NCI-H1436 treated with DMSO at 0.1 percent for 48 hours (cell line): ENCODE results near the gene TMTC4.

Experiments used
- DNase-seq: peaks from one replicate; lab custom pipeline; 2025; lab: John Stamatoyannopoulos, UW

The TMTC4 gene

DNA sequence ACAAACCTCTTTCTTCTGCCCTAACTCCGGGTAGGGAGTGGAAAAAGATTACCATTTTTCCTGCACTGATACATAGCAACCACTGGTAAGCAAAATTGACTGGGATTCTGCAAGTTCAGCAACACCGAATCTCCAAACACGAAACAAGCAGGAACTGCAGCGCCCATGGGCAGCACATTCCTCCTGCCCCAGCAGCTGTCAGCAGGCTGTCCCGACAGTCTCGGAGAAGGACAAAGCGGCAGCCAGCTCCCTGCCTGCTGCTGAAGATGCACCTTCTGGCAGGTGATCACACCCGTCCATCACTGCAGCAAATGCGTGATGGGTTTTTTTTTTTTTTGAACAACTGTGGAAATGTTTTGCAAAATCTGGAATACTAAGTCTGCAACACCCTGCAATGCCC lies 6.7 kb downstream of the TMTC4 start:
- no peak for DNase-seq

DNA sequence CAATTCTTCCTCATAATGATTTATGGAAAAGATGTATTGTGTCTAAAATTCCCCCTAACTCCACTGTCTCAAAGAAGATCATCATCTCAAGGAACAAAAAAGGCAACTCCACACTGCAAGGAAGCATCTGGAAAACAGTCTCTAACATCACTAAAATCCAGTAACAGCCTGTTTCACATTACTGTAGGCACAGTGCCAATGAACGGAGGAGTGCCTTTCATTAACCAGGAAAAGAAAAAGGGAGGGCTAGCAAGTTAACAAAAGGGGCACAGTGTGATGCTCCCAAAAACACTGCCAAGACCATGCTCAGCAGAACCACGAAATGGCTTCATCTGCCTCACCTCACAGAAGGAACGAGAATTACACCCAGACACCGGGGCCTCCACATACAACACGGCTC lies 8.5 kb downstream of the TMTC4 start:
- DNase-seq = no peak

DNA sequence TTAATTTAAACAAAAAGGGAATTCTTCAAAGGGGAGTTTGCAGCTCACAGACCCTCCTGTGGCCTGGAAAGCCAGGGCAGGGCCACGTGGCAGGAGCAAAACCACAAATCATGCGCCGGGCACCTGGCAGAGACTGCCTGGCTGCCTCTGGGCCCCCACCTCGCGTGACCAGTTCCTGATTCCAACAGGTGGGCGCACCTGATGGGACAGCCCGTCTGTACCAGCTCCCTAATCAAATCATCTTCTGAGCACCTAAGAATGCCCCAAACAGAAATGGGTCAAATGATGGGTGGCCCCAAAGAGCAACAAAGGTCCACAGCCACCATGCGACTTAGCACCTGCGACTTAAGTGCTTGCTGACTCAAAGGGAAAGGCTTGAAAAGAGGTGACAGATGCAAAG lies 9.2 kb downstream of the TMTC4 start:
- no peak for DNase-seq

DNA sequence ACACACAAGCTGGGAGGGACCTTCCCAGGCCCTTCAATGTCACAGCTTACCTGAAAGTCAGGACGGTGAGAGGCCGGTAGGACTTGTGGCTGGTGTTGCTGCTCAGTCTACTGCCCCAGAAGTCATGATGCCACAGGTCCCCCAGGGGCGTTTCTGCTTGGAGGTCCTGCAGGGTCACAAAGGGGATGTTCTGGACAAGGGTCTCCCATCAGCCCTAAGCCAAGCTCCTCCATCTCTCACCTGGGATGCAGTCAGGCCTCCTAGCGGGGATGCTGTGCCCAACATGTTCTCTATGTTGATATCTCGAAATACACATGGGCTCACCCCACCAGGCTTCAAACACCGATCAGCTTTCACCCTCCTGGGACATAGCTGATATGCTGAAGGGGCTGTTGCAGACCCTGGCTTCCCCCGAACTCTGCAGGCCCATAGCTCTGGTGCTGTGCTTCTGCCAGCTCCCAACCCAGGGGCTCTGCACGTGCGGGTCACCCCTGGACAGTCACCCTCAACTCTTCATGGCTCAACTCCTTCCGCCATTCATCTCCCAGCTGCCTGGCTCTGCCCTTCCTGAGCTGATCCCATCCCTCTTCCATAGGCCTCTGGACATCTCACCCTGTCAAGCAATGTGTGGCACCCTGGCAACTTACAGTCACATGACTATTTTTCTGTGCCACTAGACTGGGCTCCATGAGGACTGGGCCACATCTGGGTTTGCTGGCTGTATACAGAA lies 10.3 kb downstream of the TMTC4 start:
- DNase-seq = no peak

DNA sequence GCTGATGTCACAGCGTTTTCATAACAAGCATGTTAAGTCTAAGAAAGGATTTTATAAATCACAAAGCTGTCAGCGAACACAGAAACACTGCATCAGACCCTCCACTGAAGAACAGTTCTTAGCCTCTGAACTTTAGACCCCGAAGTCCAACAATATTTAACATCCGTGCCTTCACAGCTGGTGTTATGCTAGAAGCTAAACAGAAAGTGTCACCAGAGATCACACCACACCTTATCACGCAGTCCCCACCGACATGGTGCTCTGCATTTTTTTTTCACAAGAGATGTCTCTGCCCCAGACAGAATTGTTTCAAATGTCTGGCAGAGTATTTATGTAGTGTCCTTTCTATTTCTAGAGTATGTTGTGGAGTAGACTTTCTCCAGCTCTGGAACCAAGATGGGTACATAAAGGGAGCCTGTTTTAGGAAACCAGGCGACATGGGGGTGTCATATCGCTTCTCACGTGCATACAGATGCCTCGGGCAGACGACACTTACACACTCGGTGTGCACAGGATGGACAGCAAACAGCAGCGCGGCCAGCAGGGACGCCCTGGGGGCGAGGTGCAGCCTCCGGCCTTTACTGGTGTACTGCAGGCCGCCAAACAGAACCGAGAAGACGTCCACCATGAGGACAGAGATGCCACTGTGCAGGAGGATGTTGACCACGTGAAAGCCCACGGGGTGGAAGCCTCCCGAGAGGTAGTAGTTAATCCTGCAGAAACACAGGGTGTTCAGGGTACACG lies 12.0 kb downstream of the TMTC4 start:
- DNase-seq = no peak

DNA sequence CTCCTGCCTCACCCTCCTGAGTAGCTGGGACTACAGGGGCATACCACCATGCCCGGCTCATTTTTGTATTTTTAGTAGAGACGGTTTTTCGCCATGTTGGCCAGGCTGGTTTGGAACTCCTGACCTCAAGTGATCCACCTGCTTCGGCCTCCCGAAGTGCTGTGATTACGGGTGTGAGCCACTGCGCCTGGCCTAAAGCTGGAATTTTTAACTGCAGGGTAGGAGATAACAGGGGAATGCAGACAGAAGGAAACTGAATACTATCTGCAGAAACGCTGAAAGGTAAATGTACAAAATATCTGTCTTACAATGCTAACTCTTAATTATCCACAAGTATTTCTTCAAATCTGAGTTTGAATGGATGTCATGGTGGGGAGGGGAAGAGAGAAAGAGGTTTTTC lies 13.8 kb downstream of the TMTC4 start:
- no peak for DNase-seq

DNA sequence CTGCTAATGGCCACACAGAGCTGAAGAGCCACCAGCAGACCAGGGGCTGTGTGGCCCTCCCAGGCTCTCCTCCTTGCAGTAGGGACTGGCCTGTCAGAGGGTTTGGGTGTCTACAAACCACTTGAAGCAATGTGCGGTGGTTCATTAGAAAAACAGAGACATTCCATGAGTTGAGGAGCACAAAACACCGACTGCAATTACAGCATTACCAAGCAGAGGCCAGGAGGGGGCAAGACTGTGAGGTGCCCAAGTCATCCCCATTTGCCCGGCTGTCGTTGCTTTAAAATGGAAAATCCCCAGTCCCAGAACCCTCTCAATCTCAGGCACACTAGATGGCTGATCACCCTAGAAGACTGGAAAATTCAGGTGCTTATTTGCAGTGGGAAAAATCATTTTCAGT lies 15.0 kb downstream of the TMTC4 start:
- no peak for DNase-seq

DNA sequence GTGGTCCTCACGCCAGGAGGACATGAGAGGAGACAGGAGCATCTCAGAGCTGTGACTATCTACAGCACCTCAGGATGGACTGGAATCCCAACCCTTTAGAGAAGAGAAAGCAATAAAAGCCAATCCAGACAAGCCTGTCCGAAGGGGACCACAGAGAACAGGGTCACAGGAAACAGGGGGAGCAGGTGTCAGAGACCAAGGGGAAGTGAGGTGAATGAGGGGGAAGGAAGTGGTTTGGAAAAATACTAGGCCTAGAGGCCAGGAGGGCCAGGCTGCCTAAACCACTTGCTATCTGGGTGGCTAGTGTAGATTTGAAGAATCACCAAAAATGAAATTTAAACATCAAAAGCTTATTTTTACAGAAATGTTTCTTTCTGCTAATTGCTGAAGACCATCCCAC lies 16.2 kb downstream of the TMTC4 start:
- DNase-seq = no peak

DNA sequence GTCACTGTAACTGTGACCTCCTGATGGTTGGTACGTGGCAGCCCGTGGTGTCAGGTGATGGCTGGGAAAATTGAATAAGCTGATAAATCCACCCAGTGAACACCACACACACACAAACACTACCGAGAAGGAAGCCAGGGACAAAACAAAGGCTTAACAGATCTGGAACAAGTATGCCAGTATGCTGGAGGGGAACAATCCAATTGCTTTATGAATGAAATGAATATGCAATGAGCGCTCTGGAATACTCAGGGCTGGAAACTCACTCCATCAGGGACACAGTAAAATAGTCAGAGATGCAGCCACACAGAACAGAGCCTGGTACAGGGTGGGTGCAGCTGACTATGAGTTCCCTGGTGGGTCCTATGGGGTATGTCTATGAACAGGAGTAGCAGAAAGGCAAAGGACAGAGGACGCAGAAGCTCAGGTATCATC lies 16.7 kb downstream of the TMTC4 start:
- DNase-seq = no peak

DNA sequence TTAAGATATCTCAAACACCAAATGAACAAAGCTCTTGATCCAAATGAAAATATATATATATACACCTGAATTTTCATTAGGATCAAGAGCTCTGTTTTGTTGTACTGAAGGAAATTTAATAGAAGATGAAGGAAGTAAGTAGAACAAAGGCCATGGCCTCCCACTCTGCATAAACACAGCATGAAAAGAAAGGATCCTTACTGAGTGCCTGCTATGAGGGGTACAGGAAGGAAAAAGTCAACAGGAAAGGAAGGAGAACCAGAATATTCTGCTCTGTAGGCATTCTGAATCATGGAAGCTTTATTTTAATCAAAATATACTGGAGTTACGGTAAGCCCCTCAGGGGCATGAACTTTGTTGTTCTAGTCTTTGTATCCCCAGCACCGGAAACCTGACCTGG lies 22.1 kb downstream of the TMTC4 start:
- DNase-seq = no peak

DNA sequence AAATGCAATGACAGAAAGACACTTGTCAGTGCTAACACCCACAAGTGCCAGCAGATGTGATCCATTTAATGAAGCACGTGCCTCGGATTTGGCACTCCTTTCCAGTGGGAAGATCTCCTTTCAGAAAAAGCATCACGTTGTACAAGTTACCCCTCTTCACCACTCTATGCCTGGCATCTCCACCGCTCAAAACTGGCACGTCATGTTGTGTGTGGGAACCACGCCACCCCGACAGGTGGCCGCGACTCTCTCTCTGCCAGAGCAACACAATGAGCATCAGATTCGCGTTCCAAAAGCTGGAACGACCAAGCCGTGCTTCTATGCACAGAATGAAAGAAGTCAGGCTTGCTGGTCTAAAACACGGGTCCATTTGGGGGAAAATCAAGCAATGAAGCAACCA lies 24.3 kb downstream of the TMTC4 start:
- no peak for DNase-seq

DNA sequence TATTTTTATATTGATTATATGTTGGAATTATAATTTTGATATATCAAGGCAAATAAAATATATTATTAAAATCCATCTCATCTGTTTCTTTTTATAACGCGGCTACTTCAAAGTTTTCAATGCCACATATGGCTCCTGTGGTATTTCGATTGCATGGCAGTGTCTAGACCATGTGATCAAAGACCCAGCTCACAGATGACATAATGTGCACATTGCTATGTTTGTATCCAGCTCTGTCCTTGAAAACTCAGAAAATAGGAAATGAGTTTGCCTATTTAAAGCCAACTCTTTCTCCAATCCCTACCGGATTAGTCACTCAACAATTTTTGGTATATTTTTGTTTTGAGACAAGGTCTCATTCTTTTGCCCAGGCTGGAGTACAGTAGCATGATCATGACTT lies 26.2 kb downstream of the TMTC4 start:
- DNase-seq = no peak

DNA sequence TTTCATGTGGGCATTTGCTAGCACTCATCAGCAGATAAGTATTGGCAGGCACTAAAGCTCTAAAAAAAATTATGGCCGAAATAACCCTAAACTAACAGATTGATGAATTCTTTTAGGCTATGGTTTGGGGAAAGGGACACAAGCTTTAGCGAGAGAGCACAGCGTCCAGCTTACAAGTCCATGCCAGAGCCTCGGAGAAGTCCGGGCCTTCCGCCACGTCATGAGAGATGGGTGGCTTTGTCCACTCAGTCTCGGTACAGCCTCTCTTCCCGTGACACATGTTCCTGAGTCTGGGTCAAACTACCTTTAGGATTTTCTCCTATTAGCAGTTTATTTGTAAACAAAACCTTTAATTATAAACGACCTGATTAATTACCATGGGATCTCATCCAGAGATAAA lies 27.7 kb downstream of the TMTC4 start:
- DNase-seq = no peak

DNA sequence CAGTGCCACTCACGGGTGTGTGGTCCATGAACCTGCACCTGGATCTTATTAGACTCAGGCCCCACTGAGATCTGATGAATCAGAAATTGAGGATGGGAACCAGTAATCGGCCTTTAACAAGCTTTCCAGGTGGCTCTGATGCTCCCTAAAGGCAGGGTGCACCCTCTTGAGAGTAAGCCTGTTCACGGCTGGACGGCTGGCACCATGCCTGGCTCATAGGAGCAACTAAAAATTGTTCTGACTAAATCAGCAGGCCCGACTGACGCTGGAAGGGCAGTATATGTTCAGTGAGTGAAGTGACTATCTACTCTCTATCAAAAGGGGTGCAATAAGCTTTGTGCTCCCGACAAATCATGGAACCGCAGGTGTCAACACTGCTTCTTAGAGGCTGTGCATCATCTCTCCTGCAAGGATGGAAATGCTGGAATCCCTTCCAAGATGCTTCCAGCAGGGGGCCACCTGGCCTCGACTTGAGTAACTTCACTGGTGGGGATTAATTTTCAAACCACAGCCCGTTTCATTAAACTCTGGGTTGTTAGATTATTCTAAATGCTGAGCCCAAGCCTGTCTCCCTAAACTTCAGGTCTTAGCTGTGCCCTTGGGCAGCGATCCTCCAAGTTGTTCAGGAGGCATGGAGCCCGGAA lies 28.4 kb downstream of the TMTC4 start:
- no peak for DNase-seq

DNA sequence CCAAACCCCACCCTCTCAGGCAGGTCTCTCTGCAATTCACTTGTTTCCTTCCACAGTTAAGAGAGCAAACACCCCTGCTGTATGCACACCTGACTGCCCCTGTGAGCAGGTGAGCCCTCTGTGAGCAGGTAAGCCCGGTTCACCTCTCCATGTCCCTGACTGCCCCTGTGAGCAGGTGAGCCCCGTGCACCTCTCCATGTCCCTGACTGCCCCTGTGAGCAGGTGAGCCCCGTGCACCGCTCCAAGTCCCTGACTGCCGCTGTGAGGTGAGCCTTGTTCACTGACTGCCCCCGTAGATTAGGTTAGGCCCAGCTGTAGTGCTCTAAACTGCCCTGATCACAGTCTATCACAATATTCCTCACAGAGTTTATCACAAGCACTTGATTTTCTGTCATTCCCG lies 29.2 kb downstream of the TMTC4 start:
- DNase-seq = peak; percentile 29

DNA sequence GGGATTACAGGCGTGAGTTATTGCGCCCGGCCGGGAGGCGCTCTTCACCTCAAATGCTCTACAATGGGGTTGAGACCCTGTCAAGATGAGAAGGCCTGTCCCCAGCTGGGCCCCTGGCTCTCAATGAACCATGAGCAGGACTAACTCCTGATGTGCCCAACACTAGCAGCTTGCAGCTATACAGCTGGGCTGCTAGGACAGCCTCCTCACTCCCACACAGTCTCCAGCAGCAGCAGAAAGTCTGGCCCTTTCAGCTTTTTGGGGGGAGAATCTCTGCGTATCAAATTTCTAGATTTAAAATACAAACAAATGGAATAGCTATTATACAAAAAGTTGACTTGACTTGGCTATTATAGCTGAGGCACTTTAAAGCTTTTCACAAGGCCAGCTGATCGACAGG lies 30.2 kb downstream of the TMTC4 start:
- peak; percentile 4 for DNase-seq

DNA sequence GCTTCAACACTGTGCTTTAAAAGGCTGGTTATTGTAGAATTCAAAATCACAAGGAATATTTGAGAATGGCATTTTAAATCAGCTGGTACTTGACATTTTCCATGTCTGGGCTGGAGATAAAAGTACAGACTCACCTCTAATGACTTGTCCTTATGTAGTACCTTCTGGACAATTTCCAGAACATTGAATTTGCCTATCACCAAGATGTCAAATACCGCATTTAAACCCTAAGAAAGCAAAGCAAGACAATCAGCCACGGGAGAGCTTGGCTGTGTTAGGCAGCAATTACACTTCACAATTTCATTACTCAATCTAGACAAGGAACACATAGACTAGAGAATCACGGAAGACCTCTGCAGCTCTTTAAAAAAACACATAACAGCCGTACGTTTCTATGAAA lies 36.8 kb downstream of the TMTC4 start:
- no peak for DNase-seq

DNA sequence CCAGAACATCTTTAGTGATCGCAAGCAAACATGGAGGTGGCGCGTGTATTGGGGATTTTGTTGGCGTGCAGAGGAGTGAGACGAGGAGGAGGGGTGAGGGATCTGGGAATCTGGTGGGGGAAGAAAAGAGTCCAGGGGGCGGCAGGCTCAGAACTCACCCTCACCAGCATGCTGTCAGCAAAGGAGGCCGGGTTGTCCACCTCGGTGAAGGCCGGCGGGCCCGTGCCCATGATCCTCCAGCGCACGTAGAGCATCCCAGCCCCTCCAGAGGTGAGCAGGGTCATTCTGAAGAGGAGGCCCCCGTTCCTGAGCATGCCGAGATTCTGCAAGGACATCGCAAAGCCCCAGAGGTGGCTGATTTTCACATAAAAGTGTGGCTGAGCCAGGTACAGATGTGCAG lies 37.2 kb downstream of the TMTC4 start:
- DNase-seq = no peak

DNA sequence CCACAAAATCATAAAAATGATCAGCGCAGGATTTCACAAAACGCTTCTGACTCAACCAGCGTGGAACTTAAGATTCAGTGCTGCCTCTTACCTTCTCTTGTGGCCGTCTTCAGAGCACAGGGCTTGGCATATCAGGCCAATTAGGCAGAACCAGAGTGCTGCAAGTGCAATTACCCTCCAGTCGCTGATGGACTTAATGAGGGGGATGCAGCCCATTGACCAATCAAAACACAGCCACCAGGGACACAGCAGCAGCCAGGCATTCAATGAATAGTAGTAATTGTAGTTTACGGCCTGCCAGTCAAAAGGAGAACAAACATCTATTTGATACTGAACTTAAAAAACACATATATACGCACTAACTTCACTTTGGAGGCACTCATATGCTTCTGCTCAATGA lies 38.2 kb downstream of the TMTC4 start:
- DNase-seq = peak; percentile 71

DNA sequence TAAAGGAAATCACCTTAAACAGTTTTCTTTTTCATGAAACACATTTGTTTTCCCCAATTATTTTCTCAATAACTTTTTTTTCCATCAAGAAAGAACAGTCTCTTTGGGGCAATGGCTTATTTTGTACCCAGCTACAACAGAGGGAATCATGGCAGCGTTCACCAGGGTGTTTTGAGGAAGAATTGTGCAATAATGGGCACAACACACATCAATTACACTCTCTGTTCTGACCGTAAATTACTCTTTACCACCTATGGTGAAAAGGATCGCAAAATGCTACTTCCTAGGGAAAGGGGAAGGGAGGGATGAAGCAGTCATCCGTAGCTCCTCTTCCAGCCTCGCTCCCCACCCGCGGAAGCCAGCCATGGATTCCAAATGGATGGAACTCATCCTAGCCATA lies 38.6 kb downstream of the TMTC4 start:
- DNase-seq = no peak

DNA sequence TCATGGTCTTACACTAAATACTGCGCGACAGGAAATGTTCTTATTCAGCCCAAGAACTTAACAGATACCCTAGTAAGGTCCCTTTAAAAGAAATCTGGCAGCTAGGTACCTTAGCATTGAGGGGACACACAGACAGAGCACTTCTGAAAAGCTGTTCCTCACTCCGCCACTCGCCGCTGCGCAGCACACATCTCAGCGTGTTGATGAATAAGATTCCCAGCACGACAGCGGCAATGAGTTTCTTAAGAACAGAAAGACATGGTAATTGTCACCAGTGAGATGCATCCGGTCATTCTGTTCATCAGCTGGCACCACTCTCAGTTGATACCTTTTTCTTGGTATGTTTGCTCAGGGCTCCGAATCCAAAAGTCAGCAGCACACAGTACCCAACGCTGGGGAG lies 39.9 kb downstream of the TMTC4 start:
- DNase-seq = no peak

DNA sequence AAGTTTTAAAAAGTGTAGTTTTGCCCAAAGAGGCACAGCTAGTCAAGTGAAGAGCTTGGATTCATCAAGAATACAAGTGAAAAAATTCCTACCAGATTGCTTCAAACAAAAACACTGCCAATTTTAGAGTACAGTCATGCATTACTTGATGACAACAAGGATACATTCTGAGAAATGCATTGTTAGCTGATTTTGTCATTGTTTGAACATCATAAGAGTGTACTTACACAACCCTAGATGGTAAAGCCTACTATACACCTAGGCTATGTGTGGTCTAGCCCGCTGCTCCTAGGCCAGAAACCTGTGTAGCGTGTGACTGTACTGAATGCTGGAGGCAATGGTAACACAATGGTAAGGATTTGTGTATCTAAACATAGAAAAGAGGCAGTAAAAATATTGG lies 41.1 kb downstream of the TMTC4 start:
- no peak for DNase-seq

DNA sequence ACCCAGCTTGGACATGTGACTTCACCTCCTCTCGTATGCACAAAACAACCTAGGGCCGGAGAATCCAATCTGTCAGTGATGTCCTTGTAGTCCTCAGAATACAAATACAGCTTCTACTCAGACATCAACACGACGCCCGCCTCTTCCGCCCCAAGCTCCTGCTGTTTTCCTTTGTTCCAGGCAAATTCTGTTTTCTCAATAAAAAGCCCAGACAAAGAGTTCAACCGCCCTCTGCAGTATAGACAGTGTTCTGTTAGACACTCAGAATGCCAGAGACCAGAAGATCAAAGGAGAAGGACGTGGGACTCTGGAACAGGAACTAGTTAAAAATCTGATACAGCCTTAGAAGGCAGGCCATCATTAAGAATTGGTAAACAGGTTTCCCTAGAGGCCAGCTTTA lies 44.0 kb downstream of the TMTC4 start:
- no peak for DNase-seq
